GM23338 (cell line): ENCODE data around the gene CREB1. TPM values are rescaled to one million over a fixed set of nuclear protein-coding genes. Genes with fewer than 3 reads are reported as not detected.

ENCODE experiments used
- ATAC-seq: fragments of 200-7000 bp; cut with Tn5 transposase; 3 replicates; pipeline ENCODE4 v1.9.1; 2020
- DNase-seq: peaks from one replicate; pipeline ENCODE4 v3.0.0-alpha.2; 2015; ENCODE audit warnings: low spot score
- H2AFZ ChIP-seq: fragments of 200-600 bp; sonication (generic); 2 replicates; pipeline ENCODE4 v1.8.0; 2016; ENCODE audit warnings: antibody characterized with exemption, mild to moderate bottlenecking, moderate library complexity
- H3F3A ChIP-seq: fragments of 200-600 bp; sonication (generic); replicated peaks from 2 replicates; pipeline ENCODE4 v1.8.0; 2017; ENCODE audit warnings: antibody characterized with exemption, mixed run types, low read depth
- H3K27ac ChIP-seq: fragments of 200-600 bp; sonication (generic); 2 replicates; pipeline ENCODE4 v1.6.1; 2016; ENCODE audit warnings: low read depth
- H3K27me3 ChIP-seq: fragments of 200-600 bp; sonication (generic); 2 replicates; pipeline ENCODE4 v1.8.0; 2016; ENCODE audit warnings: mild to moderate bottlenecking, mixed run types, moderate library complexity; ENCODE audit not compliant: insufficient read depth
- H3K36me3 ChIP-seq: fragments of 200-600 bp; sonication (generic); 2 replicates; pipeline ENCODE4 v1.8.0; 2016; ENCODE audit warnings: mild to moderate bottlenecking; ENCODE audit not compliant: insufficient read depth
- H3K4me1 ChIP-seq: fragments of 200-600 bp; sonication (generic); 2 replicates; pipeline ENCODE4 v1.8.0; 2016; ENCODE audit warnings: mild to moderate bottlenecking, moderate library complexity; ENCODE audit not compliant: insufficient read depth
- H3K4me2 ChIP-seq: fragments of 200-600 bp; sonication (generic); 2 replicates; pipeline ENCODE4 v1.7.1; 2017; ENCODE audit warnings: mixed run types
- H3K4me3 ChIP-seq: fragments of 200-600 bp; sonication (generic); 2 replicates; pipeline ENCODE4 v1.6.1; 2016; ENCODE audit warnings: mixed run types
- H3K79me2 ChIP-seq: fragments of 200-600 bp; sonication (generic); replicated peaks from 2 replicates; pipeline ENCODE4 v1.8.0; 2017; ENCODE audit warnings: mild to moderate bottlenecking; ENCODE audit not compliant: insufficient read depth
- H3K9me2 ChIP-seq: fragments of 200-600 bp; sonication (generic); 2 replicates; pipeline ENCODE4 v1.8.0; 2017; ENCODE audit not compliant: insufficient read depth
- H4K20me1 ChIP-seq: fragments of 200-600 bp; sonication (generic); replicated peaks from 2 replicates; pipeline ENCODE4 v1.8.0; 2017; ENCODE audit warnings: mild to moderate bottlenecking; ENCODE audit not compliant: insufficient read depth
- H3K27ac Mint-ChIP-seq: 2 replicates; pipeline ENCODE4 v1.8.0; 2020; ENCODE audit warnings: inconsistent platforms, mild to moderate bottlenecking, moderate library complexity, mixed read lengths
- H3K27me3 Mint-ChIP-seq: 3 replicates; pipeline ENCODE4 v1.8.0; 2022; ENCODE audit warnings: low read depth, mild to moderate bottlenecking, moderate library complexity, mixed read lengths, inconsistent platforms; ENCODE audit not compliant: insufficient read depth, poor library complexity
- H3K36me3 Mint-ChIP-seq: 3 replicates; pipeline ENCODE4 v1.8.0; 2021; ENCODE audit warnings: low read depth, mild to moderate bottlenecking, inconsistent platforms, moderate library complexity, mixed read lengths
- H3K4me1 Mint-ChIP-seq: 3 replicates; pipeline ENCODE4 v1.8.0; 2020; ENCODE audit warnings: mild to moderate bottlenecking, inconsistent platforms, mixed read lengths
- H3K4me3 Mint-ChIP-seq: 3 replicates; pipeline ENCODE4 v1.8.0; 2021; ENCODE audit warnings: moderate library complexity, mild to moderate bottlenecking, inconsistent platforms, mixed read lengths
- H3K9me3 Mint-ChIP-seq: 3 replicates; pipeline ENCODE4 v1.8.0; 2020; ENCODE audit warnings: moderate library complexity, mild to moderate bottlenecking, inconsistent platforms, mixed read lengths
- CREB1 ChIP-seq: fragments of 250-450 bp; sonication (Bioruptor Pico); IDR thresholded peaks from 2 replicates; pipeline ENCODE4 v1.5.0; 2020; ENCODE audit warnings: low read depth, mild to moderate bottlenecking, moderate library complexity
- EZH2 ChIP-seq: fragments of 200-600 bp; sonication (generic); IDR thresholded peaks from one replicate; pipeline ENCODE4 v1.8.0; 2017; ENCODE audit warnings: antibody characterized with exemption, mild to moderate bottlenecking, low read depth; ENCODE audit not compliant: unreplicated experiment
- EZH2phosphoT487 ChIP-seq: fragments of 200-600 bp; sonication (generic); IDR thresholded peaks from one replicate; pipeline ENCODE4 v1.8.1; 2018; ENCODE audit warnings: antibody characterized with exemption; ENCODE audit not compliant: unreplicated experiment
- JUNB ChIP-seq: IDR thresholded peaks from one replicate; pipeline ENCODE4 v1.6.1; 2016; ENCODE audit warnings: antibody characterized with exemption; ENCODE audit not compliant: unreplicated experiment
- NANOG ChIP-seq: IDR thresholded peaks from 2 replicates; pipeline ENCODE4 v1.6.1; 2016; ENCODE audit warnings: antibody characterized with exemption, borderline replicate concordance
- POLR2AphosphoS5 ChIP-seq: IDR thresholded peaks from 2 replicates; pipeline ENCODE4 v1.6.1; 2016; ENCODE audit warnings: antibody characterized with exemption, low read depth
- STAT1 ChIP-seq: IDR thresholded peaks from one replicate; pipeline ENCODE4 v1.6.1; 2016; ENCODE audit warnings: antibody characterized with exemption; ENCODE audit not compliant: unreplicated experiment
- ZNF114 ChIP-seq: fragments of 250-450 bp; sonication (Bioruptor Pico); IDR thresholded peaks from 2 replicates; pipeline ENCODE4 v1.5.0; 2020; ENCODE audit warnings: mild to moderate bottlenecking, moderate library complexity
- ZNF331 ChIP-seq: fragments of 250-450 bp; sonication (Bioruptor Pico); IDR thresholded peaks from 2 replicates; pipeline ENCODE4 v1.5.0; 2020; ENCODE audit warnings: low read depth, mild to moderate bottlenecking, moderate library complexity
- polyA plus RNA-seq: library from polyadenylated mRNA; unstranded; fragments of >200 nt; fragmentation: Nextera tagmentation; extraction: Ambion mirVana; gene quantifications from 2 replicates; pipeline ENCODE4 v1.2.1, GENCODE V29; 2016
- total RNA-seq: library from RNA; depleted of rRNA; stranded (reverse); fragments of >200 nt; shearing (Covaris generic); gene quantifications from 2 replicates; pipeline ENCODE4 v1.2.3, GENCODE V29; 2014
- TF ChIP-seq, protein P1 (sequence below), 2 experiments: fragments of 200-600 bp in 1 of 2; sonication (generic) in 1 of 2; conservative IDR thresholded peaks; 2 replicates each; pipeline versions ENCODE4 v1.5.1 to v1.6.1; 2016 to 2017; ENCODE audit warnings: antibody characterized with exemption in 2 of 2, low read depth in 2 of 2, mild to moderate bottlenecking in 2 of 2, moderate library complexity in 1 of 2
- TF ChIP-seq, protein P2 (sequence below): fragments of 250-450 bp; sonication (Bioruptor Pico); IDR thresholded peaks from 2 replicates; pipeline ENCODE4 v1.5.0; 2020; ENCODE audit warnings: mild to moderate bottlenecking, moderate library complexity
- TF ChIP-seq, protein P3 (sequence below): IDR thresholded peaks from 2 replicates; pipeline ENCODE4 v1.6.1; 2016; ENCODE audit warnings: antibody characterized with exemption
- TF ChIP-seq, protein P4 (sequence below): IDR thresholded peaks from one replicate; pipeline ENCODE4 v1.6.1; 2018; ENCODE audit warnings: antibody characterized with exemption; ENCODE audit not compliant: unreplicated experiment

Gene CREB1
- total and polyA plus RNA-seq, 2 experiments from 2014 or later: 40.3 to 104 TPM

DNA sequence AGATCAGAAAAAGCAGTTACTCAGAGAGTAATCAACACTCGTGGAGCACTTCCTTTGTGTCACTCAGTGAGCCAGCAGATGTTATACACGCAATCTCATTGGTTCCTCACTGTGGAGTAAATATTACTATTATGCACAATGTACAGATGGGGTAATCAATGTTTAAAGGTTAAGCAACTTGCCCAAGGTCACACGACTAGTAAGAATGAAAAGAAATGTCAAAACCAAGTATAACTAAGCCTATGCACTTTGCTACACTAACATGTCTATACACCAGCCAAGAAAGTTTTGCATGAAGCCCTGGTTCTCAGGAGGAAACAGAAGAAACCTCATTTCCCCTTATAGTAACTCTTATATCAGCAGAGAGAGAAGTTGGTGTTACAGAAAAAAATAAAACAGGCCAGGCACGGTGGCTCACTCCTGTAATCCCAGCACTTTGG is 90.0 kb downstream of the CREB1 start:
- no peak for TF ChIP-seq ZNF331 (CRISPR knock-in tag)
- TF ChIP-seq STAT1: no peak
- no peak for TF ChIP-seq POLR2AphosphoS5
- TF ChIP-seq, protein P1, sequence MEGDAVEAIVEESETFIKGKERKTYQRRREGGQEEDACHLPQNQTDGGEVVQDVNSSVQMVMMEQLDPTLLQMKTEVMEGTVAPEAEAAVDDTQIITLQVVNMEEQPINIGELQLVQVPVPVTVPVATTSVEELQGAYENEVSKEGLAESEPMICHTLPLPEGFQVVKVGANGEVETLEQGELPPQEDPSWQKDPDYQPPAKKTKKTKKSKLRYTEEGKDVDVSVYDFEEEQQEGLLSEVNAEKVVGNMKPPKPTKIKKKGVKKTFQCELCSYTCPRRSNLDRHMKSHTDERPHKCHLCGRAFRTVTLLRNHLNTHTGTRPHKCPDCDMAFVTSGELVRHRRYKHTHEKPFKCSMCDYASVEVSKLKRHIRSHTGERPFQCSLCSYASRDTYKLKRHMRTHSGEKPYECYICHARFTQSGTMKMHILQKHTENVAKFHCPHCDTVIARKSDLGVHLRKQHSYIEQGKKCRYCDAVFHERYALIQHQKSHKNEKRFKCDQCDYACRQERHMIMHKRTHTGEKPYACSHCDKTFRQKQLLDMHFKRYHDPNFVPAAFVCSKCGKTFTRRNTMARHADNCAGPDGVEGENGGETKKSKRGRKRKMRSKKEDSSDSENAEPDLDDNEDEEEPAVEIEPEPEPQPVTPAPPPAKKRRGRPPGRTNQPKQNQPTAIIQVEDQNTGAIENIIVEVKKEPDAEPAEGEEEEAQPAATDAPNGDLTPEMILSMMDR (conservative IDR thresholded peaks at IDR 0.05; ENCODE audit: low read depth in 2 of 2): no peak
- TF ChIP-seq, protein P2, sequence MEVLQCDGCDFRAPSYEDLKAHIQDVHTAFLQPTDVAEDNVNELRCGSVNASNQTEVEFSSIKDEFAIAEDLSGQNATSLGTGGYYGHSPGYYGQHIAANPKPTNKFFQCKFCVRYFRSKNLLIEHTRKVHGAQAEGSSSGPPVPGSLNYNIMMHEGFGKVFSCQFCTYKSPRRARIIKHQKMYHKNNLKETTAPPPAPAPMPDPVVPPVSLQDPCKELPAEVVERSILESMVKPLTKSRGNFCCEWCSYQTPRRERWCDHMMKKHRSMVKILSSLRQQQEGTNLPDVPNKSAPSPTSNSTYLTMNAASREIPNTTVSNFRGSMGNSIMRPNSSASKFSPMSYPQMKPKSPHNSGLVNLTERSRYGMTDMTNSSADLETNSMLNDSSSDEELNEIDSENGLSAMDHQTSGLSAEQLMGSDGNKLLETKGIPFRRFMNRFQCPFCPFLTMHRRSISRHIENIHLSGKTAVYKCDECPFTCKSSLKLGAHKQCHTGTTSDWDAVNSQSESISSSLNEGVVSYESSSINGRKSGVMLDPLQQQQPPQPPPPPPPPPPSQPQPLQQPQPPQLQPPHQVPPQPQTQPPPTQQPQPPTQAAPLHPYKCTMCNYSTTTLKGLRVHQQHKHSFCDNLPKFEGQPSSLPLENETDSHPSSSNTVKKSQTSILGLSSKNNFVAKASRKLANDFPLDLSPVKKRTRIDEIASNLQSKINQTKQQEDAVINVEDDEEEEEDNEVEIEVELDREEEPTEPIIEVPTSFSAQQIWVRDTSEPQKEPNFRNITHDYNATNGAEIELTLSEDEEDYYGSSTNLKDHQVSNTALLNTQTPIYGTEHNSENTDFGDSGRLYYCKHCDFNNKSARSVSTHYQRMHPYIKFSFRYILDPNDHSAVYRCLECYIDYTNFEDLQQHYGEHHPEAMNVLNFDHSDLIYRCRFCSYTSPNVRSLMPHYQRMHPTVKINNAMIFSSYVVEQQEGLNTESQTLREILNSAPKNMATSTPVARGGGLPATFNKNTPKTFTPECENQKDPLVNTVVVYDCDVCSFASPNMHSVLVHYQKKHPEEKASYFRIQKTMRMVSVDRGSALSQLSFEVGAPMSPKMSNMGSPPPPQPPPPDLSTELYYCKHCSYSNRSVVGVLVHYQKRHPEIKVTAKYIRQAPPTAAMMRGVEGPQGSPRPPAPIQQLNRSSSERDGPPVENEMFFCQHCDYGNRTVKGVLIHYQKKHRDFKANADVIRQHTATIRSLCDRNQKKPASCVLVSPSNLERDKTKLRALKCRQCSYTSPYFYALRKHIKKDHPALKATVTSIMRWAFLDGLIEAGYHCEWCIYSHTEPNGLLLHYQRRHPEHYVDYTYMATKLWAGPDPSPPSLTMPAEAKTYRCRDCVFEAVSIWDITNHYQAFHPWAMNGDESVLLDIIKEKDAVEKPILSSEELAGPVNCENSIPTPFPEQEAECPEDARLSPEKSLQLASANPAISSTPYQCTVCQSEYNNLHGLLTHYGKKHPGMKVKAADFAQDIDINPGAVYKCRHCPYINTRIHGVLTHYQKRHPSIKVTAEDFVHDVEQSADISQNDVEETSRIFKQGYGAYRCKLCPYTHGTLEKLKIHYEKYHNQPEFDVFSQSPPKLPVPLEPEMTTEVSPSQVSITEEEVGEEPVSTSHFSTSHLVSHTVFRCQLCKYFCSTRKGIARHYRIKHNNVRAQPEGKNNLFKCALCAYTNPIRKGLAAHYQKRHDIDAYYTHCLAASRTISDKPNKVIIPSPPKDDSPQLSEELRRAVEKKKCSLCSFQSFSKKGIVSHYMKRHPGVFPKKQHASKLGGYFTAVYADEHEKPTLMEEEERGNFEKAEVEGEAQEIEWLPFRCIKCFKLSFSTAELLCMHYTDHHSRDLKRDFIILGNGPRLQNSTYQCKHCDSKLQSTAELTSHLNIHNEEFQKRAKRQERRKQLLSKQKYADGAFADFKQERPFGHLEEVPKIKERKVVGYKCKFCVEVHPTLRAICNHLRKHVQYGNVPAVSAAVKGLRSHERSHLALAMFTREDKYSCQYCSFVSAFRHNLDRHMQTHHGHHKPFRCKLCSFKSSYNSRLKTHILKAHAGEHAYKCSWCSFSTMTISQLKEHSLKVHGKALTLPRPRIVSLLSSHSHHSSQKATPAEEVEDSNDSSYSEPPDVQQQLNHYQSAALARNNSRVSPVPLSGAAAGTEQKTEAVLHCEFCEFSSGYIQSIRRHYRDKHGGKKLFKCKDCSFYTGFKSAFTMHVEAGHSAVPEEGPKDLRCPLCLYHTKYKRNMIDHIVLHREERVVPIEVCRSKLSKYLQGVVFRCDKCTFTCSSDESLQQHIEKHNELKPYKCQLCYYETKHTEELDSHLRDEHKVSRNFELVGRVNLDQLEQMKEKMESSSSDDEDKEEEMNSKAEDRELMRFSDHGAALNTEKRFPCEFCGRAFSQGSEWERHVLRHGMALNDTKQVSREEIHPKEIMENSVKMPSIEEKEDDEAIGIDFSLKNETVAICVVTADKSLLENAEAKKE (CRISPR knock-in tag): no peak
- TF ChIP-seq EZH2: no peak
- TF ChIP-seq, protein P3, sequence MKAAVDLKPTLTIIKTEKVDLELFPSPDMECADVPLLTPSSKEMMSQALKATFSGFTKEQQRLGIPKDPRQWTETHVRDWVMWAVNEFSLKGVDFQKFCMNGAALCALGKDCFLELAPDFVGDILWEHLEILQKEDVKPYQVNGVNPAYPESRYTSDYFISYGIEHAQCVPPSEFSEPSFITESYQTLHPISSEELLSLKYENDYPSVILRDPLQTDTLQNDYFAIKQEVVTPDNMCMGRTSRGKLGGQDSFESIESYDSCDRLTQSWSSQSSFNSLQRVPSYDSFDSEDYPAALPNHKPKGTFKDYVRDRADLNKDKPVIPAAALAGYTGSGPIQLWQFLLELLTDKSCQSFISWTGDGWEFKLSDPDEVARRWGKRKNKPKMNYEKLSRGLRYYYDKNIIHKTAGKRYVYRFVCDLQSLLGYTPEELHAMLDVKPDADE: no peak
- TF ChIP-seq CREB1 (CRISPR knock-in tag): no peak
- TF ChIP-seq EZH2phosphoT487: no peak
- no peak for TF ChIP-seq NANOG
- no peak for TF ChIP-seq ZNF114 (CRISPR knock-in tag)
- no peak for TF ChIP-seq JUNB
- TF ChIP-seq, protein P4, sequence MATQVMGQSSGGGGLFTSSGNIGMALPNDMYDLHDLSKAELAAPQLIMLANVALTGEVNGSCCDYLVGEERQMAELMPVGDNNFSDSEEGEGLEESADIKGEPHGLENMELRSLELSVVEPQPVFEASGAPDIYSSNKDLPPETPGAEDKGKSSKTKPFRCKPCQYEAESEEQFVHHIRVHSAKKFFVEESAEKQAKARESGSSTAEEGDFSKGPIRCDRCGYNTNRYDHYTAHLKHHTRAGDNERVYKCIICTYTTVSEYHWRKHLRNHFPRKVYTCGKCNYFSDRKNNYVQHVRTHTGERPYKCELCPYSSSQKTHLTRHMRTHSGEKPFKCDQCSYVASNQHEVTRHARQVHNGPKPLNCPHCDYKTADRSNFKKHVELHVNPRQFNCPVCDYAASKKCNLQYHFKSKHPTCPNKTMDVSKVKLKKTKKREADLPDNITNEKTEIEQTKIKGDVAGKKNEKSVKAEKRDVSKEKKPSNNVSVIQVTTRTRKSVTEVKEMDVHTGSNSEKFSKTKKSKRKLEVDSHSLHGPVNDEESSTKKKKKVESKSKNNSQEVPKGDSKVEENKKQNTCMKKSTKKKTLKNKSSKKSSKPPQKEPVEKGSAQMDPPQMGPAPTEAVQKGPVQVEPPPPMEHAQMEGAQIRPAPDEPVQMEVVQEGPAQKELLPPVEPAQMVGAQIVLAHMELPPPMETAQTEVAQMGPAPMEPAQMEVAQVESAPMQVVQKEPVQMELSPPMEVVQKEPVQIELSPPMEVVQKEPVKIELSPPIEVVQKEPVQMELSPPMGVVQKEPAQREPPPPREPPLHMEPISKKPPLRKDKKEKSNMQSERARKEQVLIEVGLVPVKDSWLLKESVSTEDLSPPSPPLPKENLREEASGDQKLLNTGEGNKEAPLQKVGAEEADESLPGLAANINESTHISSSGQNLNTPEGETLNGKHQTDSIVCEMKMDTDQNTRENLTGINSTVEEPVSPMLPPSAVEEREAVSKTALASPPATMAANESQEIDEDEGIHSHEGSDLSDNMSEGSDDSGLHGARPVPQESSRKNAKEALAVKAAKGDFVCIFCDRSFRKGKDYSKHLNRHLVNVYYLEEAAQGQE: no peak

More for the DNA sequence above, 90.0 kb downstream of the CREB1 start:
- Histone ChIP-seq H3K27me3 (no peaks in the 10 kb centered on the region), H3K4me1 (peaks cover 9% of the 10 kb centered on the region; the same call in 1 of the 2 replicates), H3K27ac (no peak overlapping the region), H3K9me2 (no peaks in the 10 kb centered on the region), H4K20me1 (peaks cover 20% of the 10 kb centered on the region), H2AFZ (no peak overlapping the region), H3K4me2 (no peak overlapping the region), H3F3A (peaks cover 11% of the 10 kb centered on the region; the same call in 1 of the 2 replicates), H3K36me3 (peaks cover 52% of the 10 kb centered on the region), H3K4me3 (no peak overlapping the region), H3K79me2 (peaks cover 30% of the 10 kb centered on the region)
- ATAC-seq: no peak
- Mint-ChIP-seq H3K4me3 (no peak overlapping the region), H3K36me3 (peaks cover 87% of the 10 kb centered on the region), H3K27ac (no peak overlapping the region), H3K9me3 (no peaks in the 10 kb centered on the region), H3K4me1 (peaks cover 8% of the 10 kb centered on the region), H3K27me3 (peaks cover 9% of the 10 kb centered on the region)
- no peak for DNase-seq
